CD14-positive monocyte (primary cell): ENCODE results near the gene BRF1. TPM values are rescaled to one million over a fixed set of nuclear protein-coding genes. Genes with fewer than 3 reads are reported as not detected.

ENCODE experiments used
- DNase-seq, 3 donors: peaks; one replicate each; pipeline ENCODE4 v3.0.0-alpha.2; 2011 to 2022
- H2AFZ ChIP-seq: 2 replicates; pipeline ENCODE4 v1.6.0; 2012; ENCODE audit warnings: mild to moderate bottlenecking, low read depth, low read length, inconsistent platforms; ENCODE audit not compliant: insufficient read depth, poor library complexity, severe bottlenecking
- H3K27ac ChIP-seq, 2 donors: 1 replicate in 1 of 2; 2 replicates in 1 of 2; pipeline ENCODE4 v1.5.1; 2012 to 2013; ENCODE audit warnings: low read length in 2 of 2, control low read depth in 1 of 2, inconsistent platforms in 1 of 2, low read depth in 1 of 2, mild to moderate bottlenecking in 1 of 2
- H3K27me3 ChIP-seq, 2 donors: one replicate each; pipeline versions ENCODE4 v1.6.0 to v1.6.1; 2011 to 2013; ENCODE audit warnings: low read length in 2 of 2; ENCODE audit not compliant: control insufficient read depth in 2 of 2, insufficient read depth in 2 of 2
- H3K36me3 ChIP-seq, 2 donors: replicated peaks in 1 of 2; 1 replicate in 1 of 2; 2 replicates in 1 of 2; pipeline versions ENCODE4 v1.5.1 to v1.6.1; 2012 to 2013; ENCODE audit warnings: low read length in 2 of 2, control low read depth in 1 of 2, inconsistent platforms in 1 of 2, mild to moderate bottlenecking in 1 of 2; ENCODE audit not compliant: insufficient read depth in 2 of 2, control insufficient read depth in 1 of 2
- H3K4me1 ChIP-seq, 2 donors: 1 replicate in 1 of 2; 2 replicates in 1 of 2; pipeline versions ENCODE4 v1.5.1 to v1.6.1; 2012 to 2013; ENCODE audit warnings: low read length in 2 of 2, control low read depth in 1 of 2, inconsistent platforms in 1 of 2, mild to moderate bottlenecking in 1 of 2, moderate library complexity in 1 of 2; ENCODE audit not compliant: insufficient read depth in 2 of 2, control insufficient read depth in 1 of 2
- H3K4me2 ChIP-seq: replicated peaks from 2 replicates; pipeline ENCODE3; 2012; ENCODE audit warnings: low read length, moderate library complexity, mild to moderate bottlenecking; ENCODE audit not compliant: poor library complexity, severe bottlenecking; ENCODE audit errors: extremely low read depth
- H3K4me3 ChIP-seq, 3 experiments: fragments of 200-600 bp in 1 of 3; sonication (generic) in 1 of 3; replicated peaks in 1 of 3; 1 replicate in 2 of 3; 2 replicates in 1 of 3; pipeline ENCODE4 v1.5.1; 2011 to 2013; ENCODE audit warnings: low read length in 3 of 3, mild to moderate bottlenecking in 3 of 3, control low read depth in 2 of 3, low read depth in 2 of 3, inconsistent platforms in 1 of 3, moderate library complexity in 1 of 3
- H3K79me2 ChIP-seq: 2 replicates; pipeline ENCODE4 v1.6.0; 2012; ENCODE audit warnings: mild to moderate bottlenecking, control low read depth, inconsistent platforms, low read length, moderate library complexity; ENCODE audit not compliant: insufficient read depth
- H3K9ac ChIP-seq: 2 replicates; pipeline ENCODE4 v1.6.0; 2017; ENCODE audit warnings: low read length, mild to moderate bottlenecking; ENCODE audit not compliant: insufficient read depth, poor library complexity, severe bottlenecking
- H3K9me3 ChIP-seq, 2 donors: replicated peaks in 1 of 2; 1 replicate in 1 of 2; 2 replicates in 1 of 2; pipeline versions ENCODE4 v1.5.1 to v1.6.1; 2012 to 2013; ENCODE audit warnings: low read length in 2 of 2, control low read depth in 1 of 2; ENCODE audit not compliant: control insufficient read depth in 1 of 2, insufficient read depth in 1 of 2
- H4K20me1 ChIP-seq: 2 replicates; pipeline ENCODE4 v1.6.0; 2012; ENCODE audit warnings: mild to moderate bottlenecking, low read length, control low read depth, moderate library complexity; ENCODE audit not compliant: insufficient read depth
- H3K27ac Mint-ChIP-seq, 7 donors: one replicate each; pipeline ENCODE4 v1.8.0; 2020; ENCODE audit warnings: mild to moderate bottlenecking in 7 of 7, mixed read lengths in 7 of 7, moderate library complexity in 6 of 7, inconsistent platforms in 2 of 7
- H3K27me3 Mint-ChIP-seq, 3 donors: one replicate each; pipeline ENCODE4 v1.8.0; 2021 to 2022; ENCODE audit warnings: low read depth in 3 of 3, mild to moderate bottlenecking in 3 of 3, mixed read lengths in 3 of 3, moderate library complexity in 3 of 3, inconsistent platforms in 1 of 3
- H3K36me3 Mint-ChIP-seq, 2 donors: one replicate each; pipeline ENCODE4 v1.8.0; 2020; ENCODE audit warnings: mixed read lengths in 2 of 2, inconsistent platforms in 1 of 2, mild to moderate bottlenecking in 1 of 2
- H3K4me1 Mint-ChIP-seq: one replicate; pipeline ENCODE4 v1.8.0; 2020; ENCODE audit warnings: mild to moderate bottlenecking, mixed read lengths
- H3K4me3 Mint-ChIP-seq, 2 donors: one replicate each; pipeline ENCODE4 v1.8.0; 2020; ENCODE audit warnings: mild to moderate bottlenecking in 2 of 2, mixed read lengths in 2 of 2, moderate library complexity in 1 of 2
- H3K9me3 Mint-ChIP-seq, 7 donors: one replicate each; pipeline ENCODE4 v1.8.0; 2020 to 2022; ENCODE audit warnings: mixed read lengths in 7 of 7, mild to moderate bottlenecking in 6 of 7, moderate library complexity in 6 of 7, inconsistent platforms in 2 of 7
- WGBS: methylation state at CpG from one replicate; pipeline ENCODE4 v1.1.5; 2013; ENCODE audit warnings: missing lambda C conversion rate; ENCODE audit not compliant: insufficient coverage; 5-methylcytosine and 5-hydroxymethylcytosine counted together
- intact Hi-C, 2 donors: fragments of 100-400 bp; cut with micrococcal nuclease; formaldehyde crosslinking; loops; one replicate each; pipeline versions ENCODE4 v1.15.0 to v1.15.1; 2023
- polyA plus RNA-seq, 3 donors: library from polyadenylated mRNA; depleted of rRNA in 1 of 3; unstranded in 2 of 3; stranded (reverse) in 1 of 3; fragments of 300-500 nt in 2 of 3; fragments of >200 nt in 1 of 3; fragmentation: Illumina TruSeq in 2 of 3; gene quantifications; 1 replicate in 2 of 3; 2 replicates in 1 of 3; pipeline ENCODE4 v1.2.3, GENCODE V29; 2012 to 2021
- TF ChIP-seq, protein P1 (sequence below): fragments of 200-600 bp; IDR thresholded peaks from one replicate; pipeline ENCODE4 v1.8.0; 2022; ENCODE audit warnings: antibody characterized with exemption, mild to moderate bottlenecking

The BRF1 gene
- polyA plus RNA-seq, 3 donors, result 2.3 to 20.5 (median 2.5) TPM

DNA sequence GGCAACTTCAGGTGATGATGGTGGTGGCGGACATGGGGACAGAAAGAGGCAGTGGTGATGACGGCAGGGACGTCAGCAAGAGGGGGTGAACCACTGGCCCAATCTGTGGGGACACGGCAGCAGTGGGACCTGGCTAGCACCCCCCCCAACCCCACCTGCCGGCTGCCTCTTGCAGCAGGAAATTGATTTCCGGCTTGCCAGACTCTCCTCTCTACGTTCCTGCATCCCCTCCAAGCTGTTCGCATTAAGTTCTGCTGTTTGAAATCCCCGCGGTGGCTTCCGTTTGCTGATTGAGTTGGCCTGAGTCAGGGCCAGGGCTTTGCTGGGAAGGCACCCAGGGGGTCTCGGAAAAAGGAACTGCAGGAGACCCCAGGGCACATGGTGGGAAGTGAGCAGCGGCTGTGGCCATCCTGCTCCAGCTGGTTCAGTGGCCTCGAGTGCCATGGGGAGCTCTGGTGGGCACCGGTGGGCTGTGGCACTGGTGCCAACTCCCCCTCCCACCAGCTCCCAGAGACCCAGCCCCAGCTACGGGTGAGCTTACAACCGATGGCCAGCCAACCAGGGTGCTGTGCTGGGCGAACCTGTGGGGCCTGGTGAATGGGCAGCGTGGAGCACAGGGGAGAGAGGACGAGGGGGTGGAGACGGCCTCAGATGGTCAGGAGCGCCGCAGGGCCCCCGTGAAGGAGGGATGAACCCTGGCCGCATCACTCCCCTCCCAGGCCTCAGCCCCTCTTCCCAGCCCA is 105.1 kb downstream of the BRF1 start:
- Histone ChIP-seq H3K4me3 (no peak overlapping the region), H4K20me1 (no peaks in the 10 kb centered on the region), H3K79me2 (no peaks in the 10 kb centered on the region), H3K4me2 (no peak overlapping the region), H3K36me3 (no peaks in the 10 kb centered on the region), H3K27ac (no peak overlapping the region), H2AFZ (no peak overlapping the region), H3K27me3 (peaks cover 19 to 79% of the 10 kb centered on the region in 2 donors), H3K4me1 (peaks cover 0 to 12% of the 10 kb centered on the region in 2 donors), H3K9me3 (peaks cover 0 to 4% of the 10 kb centered on the region in 2 donors), H3K9ac (no peak overlapping the region)
- 12% methylated on average over 14 of the region's 25 CpGs for WGBS
- TF ChIP-seq, protein P1, sequence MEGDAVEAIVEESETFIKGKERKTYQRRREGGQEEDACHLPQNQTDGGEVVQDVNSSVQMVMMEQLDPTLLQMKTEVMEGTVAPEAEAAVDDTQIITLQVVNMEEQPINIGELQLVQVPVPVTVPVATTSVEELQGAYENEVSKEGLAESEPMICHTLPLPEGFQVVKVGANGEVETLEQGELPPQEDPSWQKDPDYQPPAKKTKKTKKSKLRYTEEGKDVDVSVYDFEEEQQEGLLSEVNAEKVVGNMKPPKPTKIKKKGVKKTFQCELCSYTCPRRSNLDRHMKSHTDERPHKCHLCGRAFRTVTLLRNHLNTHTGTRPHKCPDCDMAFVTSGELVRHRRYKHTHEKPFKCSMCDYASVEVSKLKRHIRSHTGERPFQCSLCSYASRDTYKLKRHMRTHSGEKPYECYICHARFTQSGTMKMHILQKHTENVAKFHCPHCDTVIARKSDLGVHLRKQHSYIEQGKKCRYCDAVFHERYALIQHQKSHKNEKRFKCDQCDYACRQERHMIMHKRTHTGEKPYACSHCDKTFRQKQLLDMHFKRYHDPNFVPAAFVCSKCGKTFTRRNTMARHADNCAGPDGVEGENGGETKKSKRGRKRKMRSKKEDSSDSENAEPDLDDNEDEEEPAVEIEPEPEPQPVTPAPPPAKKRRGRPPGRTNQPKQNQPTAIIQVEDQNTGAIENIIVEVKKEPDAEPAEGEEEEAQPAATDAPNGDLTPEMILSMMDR, result no peak
- no peak overlapping the region for H3K27ac Mint-ChIP-seq
- H3K9me3 Mint-ChIP-seq, result peaks cover 0 to 4% (median 0%) of the 10 kb centered on the region in 7 donors
- no peak for DNase-seq
- no peaks in the 10 kb centered on the region for H3K36me3 Mint-ChIP-seq
- H3K27me3 Mint-ChIP-seq, result peaks cover 65 to 88% (median 65%) of the 10 kb centered on the region in 3 donors
- H3K4me1 Mint-ChIP-seq, result peaks cover 9% of the 10 kb centered on the region
- intact Hi-C loops, result no loop called here
- H3K4me3 Mint-ChIP-seq, result peak overlapping the region in 1 of 2 donors; percentile 67

DNA sequence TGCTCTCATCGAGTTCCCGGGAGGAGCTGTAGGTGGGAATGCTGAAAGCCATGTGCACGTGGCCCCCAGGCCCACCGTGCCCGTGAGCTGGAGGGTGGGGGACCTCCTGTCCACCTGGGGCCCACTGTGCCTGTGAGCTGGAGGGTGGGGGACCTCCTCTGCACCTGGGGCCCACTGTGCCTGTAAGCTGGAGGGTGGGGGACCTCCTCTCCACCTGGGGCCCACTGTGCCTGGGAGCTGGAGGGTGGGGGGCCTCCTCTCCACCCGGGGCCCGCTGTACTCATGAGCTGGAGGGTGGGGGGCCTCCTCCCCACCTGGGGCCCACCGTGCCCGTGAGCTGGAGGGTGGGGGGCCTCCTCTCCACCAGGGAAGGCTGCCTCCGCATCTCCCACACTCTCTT is 105.8 kb downstream of the BRF1 start:
- Mint-ChIP-seq H3K27ac (no peak overlapping the region), H3K9me3 (peaks cover 0 to 2% (median 0%) of the 10 kb centered on the region in 7 donors), H3K27me3 (peaks cover 59 to 85% (median 60%) of the 10 kb centered on the region in 3 donors), H3K4me3 (peak overlapping the region in 1 of 2 donors; percentile 61), H3K4me1 (peaks cover 9% of the 10 kb centered on the region), H3K36me3 (no peaks in the 10 kb centered on the region)
- WGBS, result 89% methylated on average over 3 of the region's 10 CpGs
- no peak overlapping the region for H3K4me3 ChIP-seq
- H3K4me2 ChIP-seq, result no peak overlapping the region
- no peaks in the 10 kb centered on the region for H4K20me1 ChIP-seq
- H2AFZ ChIP-seq, result no peak overlapping the region
- no peak overlapping the region for H3K27ac ChIP-seq
- DNase-seq, result no peak
- peaks cover 0 to 4% of the 10 kb centered on the region in 2 donors for H3K9me3 ChIP-seq
- H3K79me2 ChIP-seq, result no peaks in the 10 kb centered on the region
- H3K36me3 ChIP-seq, result no peaks in the 10 kb centered on the region
- peaks cover 0 to 12% of the 10 kb centered on the region in 2 donors for H3K4me1 ChIP-seq
- peaks cover 19 to 76% of the 10 kb centered on the region in 2 donors for H3K27me3 ChIP-seq
- H3K9ac ChIP-seq, result no peak overlapping the region
- TF ChIP-seq, protein P1, result no peak
- intact Hi-C loops, result no loop called here
